Left forelimb (tissue), 1 donor: Measurements from ENCODE around the gene IVD.

Source experiments
- DNase-seq: peaks from one replicate; pipeline ENCODE4 v3.0.0-alpha.2; 2018; ENCODE audit warnings: low spot score

IVD gene

DNA sequence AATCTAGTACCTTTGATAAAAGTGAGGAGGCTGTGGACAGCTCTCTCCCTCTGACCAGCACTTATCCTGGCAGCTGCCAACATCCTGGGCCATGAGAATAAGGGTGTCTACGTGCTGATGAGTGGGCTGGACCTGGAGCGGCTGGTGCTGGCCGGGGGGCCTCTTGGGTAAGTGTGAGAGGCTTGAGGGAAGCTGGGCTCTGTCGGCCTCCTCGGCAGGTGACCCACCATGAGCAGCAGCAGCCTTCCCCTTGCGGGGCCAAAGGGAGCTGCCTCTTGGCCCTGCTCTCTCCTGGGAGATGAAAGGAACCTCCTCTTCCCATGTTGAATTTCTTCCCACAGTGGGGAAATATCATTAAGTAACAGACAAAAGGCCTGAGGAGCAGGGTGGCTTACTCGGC is 9.2 kb downstream of the IVD start:
- DNase-seq: no peak

DNA sequence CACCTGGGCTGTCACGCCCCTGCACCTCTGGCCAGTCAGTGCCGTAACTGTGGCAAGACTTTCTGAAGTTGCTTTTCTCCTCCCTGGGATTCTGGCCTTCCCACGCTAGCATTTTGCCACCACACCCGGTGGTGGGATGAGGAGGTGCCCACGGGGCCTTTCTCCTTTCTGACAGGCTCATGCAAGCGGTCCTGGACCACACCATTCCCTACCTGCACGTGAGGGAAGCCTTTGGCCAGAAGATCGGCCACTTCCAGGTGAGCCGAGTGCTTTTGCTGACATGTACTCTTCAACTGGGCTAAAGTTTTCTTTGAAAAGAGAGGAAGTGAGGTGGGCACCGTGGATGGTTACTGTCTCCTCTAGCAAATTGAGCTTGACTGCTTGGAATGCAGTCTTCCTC is 9.6 kb downstream of the IVD start:
- no peak for DNase-seq

DNA sequence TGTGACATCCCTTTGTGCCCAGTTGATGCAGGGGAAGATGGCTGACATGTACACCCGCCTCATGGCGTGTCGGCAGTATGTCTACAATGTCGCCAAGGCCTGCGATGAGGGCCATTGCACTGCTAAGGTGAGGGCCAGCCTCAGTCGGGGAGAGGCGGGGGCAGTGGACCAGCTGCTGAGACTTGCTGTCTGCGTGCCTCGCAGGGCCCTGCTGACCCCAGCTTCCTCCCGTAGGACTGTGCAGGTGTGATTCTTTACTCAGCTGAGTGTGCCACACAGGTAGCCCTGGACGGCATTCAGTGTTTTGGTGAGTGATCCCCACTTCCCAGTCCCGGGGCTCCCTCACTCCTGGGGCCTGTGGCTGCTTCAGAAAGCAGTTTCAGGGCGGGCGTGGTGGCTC is 10.5 kb downstream of the IVD start:
- no peak for DNase-seq

DNA sequence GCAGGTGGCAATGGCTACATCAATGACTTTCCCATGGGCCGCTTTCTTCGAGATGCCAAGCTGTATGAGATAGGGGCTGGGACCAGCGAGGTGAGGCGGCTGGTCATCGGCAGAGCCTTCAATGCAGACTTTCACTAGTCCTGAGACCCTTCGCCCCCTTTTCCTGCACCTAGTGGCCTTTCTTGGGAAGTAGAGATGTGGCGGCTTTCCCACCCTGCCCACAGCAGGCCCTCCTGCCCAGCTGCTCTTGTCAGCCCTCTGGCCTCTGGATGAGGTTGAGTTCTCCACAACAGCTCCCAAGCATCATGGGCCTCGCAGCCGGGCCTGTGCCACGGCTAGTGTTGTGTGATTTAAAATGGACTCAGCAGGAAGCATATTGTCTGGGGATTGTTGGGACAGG is 12.5 kb downstream of the IVD start:
- no peak for DNase-seq

DNA sequence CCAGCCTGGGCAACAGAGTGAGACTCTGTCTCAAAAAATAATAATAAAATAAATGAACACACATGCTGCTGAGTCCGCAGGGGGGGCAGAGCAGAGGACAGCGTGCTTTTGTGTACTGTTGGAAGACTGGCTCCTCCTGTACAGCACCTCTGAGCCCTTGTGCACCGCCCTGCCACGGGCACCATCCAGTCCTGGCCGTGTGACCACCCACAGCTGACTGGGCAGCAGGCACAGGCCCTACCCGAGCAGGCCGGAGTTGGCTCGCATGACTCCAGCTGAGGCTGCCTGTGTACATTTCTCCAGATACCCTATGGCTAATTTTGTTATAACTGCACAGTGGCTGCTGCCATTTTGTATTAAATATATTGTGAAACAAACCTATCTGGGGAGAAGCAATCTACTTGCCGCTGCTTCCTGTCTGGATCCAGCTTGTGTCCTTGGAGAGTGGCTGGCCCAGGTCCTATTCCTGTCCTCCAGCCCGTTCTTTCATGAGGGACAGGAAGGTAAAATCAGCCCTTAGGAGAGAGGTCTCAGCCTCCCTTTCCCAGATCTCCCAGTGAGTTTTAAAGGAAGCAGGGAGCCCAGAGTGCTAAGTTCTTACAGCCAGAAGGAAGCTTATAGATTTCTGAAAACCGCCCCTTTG is 14.6 kb downstream of the IVD start:
- no peak for DNase-seq

DNA sequence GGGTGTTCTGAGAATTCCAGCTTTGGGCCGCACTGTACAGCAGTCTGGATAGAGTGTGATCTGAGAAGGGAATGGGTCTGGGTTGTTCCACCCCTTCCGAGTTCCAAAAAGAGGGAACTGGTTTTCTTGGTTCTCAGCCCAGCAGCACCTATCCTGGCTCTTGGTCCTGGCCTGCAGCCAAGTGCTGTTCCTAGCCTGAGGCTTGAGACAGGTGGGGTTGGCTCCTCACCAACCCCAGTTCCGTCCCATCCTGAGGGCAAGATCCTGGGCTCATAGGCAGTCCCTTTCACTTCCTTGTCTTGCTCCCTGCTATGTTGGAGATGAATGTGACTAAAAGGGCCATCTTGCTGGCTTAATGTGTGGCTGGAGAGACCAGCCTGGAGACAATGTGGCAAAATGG is 15.2 kb downstream of the IVD start:
- no peak for DNase-seq

DNA sequence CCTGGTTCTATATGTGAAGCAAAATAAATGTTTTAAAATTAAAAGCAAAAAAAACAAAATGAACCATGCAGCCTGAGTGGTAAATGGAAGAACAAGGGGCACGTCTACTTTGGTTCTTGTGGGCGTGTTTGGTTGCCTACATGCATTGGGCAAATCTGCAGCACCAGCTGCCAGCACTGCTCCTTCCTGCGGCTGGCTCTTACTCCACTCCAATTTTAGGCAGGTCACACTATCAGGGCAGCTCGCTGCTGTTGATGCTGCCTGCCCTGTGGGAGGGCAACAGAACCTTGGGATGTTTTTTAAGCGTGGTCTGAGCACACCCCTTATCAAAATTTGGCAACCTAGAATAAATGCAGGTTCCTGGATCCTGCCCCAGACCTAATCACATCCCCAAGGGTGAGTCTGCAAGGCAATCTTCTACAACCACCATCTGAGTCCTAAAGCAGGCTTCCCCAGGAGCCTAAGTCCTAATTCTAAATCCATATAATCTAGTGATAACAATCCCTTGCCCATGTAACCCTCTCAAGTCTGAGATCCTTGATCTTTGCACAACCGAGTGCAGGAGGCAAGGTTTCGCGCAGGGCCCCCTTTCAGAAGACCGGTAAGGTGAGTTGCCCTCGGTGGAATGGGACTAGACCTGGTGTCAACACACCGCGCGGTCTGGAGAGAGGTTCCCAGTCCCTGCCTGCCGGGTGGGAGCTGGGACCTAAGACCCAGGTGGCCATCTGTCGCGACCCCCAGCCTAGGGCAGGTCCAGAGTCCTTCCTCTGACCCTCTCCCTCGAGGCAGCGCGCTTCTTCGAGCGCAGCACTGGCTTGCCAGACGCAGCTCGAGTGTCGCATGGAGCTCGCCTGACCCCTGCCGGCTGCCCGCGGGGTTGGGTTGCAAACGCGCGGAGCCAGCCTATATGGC is 15.9 kb downstream of the IVD start:
- DNase-seq: peak; percentile 88

DNA sequence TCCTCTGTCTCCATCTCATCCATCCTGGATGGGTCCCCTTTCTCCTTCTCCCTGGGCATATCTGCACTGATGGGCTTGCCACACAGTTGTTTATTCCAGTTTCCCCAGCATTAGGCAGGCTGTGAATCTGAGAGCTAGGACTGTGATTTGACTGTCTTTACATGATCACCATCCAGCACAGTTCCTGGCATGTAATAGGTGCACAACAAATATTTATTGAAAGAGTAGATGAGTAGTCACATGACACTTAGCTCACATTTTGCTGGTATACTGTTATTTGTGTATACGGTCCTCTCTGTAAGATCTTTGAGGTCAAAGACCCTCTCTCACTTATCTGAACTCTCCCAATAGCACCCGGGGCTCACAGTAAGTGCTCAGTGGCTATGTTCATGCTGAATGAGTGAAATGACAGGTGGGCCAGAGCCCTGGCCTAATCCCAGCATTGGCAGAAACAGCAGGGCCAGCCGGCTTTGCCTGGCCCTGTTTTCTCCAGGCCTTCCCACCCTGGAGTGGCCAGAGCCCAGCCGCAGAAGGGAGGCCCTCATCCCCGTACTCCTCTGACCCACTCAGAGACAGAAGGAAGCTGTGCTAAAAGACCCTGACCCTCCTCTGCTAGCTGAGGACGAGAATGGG is 19.0 kb downstream of the IVD start:
- no peak for DNase-seq

DNA sequence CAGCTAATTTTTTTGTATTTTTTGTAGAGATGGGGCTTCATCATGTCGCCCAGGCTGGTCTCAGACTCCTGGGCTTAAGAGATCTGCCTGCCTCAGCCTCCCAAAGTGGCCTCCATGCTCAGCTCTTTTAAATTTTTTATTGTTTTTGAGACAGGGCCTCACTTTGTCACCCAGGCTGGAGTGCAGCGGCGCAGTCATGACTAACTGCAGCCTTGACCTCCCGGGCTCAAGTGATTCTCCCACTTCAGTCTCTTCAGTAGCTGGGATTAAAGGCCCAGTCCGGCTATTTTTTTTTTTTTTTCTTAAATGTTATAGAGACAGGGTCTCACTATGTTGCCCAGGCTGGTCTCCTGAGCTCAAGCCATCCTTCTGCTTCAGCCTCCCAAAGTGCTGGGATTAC is 20.1 kb downstream of the IVD start:
- DNase-seq: no peak

DNA sequence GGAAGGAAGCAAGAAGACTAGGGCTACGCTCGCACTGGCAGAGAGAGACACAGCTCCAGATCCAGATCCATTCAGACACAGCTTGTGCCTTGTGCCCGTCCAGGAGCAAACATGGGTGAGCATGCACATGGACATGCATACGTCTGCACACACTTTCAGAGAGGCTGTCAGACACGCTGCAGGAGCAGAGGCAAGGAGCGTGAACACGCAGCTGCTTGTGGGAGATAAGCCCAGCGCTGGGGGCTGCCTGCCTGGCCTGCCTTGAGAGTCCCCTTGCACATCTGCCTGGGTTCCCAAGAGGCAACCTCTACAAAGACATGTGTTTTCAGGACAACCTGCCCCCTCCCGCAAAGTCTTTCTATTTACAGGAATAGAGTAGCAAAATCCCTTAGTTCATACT is 21.6 kb downstream of the IVD start:
- no peak for DNase-seq

DNA sequence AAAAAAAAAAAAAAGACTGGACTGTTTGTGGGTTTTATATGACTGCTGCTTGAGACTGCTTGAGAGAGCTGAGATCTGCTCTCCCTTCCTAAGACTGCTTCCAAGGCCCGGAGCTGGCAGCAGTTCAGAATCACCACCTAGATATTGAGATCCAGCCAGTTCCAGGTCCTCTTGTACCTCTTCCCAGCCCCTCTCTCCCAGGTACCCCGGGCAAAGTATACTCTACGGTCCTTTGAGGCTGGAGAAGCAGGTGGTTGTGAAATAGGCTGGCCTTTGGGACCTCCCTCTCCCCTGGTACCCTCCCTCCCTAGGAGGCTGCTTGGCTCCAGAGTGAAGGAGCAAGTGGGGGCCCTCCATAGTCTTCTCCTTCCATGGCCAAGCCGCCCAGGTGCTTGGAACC is 22.6 kb downstream of the IVD start:
- DNase-seq: no peak

DNA sequence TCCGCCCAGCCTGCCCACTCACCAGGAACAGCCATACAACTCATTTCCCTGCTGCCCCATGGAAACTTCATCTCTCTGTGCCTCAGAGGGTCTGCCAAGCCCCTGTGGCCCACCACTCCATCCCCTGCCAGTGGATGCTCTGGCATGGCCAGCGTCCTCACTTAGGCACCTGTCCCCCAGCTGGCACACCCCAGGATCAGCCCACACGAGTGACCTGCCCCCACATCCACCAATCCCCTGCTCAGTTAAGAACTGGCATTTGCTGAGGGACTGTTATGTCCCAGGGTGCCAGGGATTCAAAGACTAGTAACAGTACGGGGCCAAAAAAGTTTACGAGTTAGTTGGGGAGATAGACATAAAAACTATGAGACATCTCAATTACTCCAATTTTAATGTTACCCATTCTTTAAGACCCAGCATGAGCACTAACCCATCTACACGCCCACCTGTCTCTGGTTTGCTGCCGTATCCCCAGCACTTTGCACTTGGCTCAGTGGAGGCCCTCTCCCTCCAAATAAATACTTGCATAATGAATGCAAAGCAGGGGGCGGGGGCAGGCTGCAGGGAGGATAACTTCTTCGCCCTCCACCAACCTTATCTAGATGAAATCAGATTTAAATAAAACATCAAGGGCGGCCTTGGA is 23.6 kb downstream of the IVD start:
- DNase-seq: no peak

DNA sequence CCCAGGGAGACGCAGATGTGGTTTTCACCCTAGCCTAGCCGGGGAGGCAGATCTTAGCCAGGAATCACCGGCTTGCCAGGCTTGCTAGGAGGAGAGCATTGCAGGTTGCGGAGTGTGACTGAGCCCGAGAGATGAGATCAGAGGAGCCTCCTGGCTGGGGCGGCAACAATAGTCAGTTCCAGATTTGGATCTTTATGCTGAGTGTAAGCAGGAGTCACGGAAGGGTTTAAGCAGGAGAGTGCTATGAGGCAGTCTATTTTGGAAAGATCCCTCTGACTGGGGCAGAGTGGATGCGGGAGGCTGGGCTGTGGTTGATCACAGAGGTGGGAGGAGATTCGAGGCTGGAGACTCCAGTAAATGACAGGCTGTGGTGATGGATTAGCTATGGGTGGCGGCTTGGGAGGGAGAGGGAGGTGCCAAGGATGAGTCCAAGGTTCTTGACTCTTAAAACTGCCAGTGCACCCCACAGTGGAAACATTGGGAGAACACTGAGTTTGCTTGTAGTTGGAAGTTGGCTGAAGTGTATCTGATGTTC is 24.7 kb downstream of the IVD start:
- no peak for DNase-seq

DNA sequence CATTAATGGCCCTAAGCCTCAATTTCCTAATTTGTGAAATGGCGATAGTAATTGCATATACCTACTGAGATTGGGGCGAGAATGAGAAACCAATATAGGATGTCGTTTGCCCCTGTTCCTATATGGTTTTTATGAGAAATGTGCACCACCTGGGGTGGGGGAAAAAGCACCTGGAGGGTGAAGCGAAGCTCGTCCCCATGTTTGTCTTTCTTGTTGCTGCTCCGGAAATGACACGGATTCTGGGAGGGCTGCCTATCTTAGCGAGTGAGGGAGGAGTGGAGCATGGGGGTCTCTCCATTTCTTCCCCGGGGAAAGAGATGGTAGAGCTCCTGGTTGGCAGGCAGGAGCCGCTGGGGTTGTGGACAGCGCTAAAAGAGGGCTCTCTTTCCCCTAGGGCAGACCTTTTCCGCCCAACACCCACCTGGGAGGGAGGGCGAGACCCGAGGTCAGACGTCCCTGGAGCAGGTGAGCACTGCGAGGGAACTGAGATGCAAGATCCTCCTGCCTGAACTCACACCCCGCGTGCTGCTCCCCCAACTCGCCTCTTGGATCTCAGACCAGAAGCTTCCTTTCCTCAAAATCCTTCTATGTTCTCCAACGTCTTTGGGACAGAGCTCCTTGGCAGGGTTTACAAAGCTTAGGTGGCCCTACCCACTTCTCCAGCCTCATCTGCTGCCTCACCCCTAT is 29.6 kb downstream of the IVD start:
- DNase-seq: no peak

DNA sequence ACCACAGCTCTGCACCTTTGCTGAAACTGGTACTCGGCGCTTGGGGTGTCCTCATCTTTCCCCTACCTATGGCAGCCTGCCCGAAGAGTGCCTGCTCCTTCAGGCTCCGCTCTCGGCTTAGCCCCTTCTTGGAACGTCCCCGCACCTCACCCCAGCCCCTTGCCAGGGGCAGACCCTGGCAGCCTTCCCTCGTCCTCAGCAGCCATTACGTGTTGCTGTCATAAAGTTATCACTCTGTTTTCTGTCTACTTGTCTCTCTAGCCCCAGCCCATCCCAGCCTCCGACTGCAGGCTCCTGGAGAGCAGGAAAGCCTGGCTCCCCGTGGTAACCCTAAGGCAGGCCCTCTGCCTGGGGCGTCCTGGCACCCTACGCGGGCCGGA is 30.1 kb downstream of the IVD start:
- DNase-seq: no peak

DNA sequence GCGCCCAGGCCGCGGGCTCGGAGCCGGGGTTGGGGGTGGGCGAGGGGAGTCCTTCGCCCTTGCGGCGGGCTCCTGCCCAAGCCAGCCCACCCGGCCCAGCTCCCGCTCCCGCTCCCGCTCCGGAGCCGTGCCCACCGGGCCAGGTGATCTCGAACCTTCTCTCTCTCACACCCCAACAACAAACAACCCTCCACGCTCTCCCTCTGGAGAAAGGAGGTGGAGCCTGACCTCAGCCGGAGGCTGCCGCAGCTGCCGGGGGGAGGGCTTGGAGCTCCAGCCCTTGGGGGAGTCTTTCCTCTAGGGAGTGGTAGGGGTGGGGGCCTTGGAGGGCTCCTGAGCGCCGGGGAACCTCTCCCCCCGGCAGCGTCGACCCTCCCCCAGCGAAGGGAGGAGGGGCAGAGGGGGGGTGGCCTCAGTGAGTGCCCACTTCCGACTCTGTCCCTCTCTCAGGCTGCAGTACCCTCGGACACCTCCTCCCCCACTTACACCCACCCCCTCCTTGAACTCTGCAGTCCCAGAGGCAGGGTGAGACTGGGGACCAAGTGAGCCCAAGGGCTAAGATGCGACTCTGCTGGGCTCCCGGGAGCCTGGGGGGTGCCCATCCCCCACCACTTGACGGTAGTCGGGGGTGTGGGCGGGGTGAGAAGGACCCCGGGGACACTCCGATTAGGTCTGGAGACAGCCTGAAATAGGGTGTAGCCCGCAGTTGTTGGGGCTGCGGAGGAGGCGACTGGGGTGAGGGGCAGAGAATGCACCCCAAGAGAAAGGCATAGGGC is 30.7 kb downstream of the IVD start:
- DNase-seq: no peak

DNA sequence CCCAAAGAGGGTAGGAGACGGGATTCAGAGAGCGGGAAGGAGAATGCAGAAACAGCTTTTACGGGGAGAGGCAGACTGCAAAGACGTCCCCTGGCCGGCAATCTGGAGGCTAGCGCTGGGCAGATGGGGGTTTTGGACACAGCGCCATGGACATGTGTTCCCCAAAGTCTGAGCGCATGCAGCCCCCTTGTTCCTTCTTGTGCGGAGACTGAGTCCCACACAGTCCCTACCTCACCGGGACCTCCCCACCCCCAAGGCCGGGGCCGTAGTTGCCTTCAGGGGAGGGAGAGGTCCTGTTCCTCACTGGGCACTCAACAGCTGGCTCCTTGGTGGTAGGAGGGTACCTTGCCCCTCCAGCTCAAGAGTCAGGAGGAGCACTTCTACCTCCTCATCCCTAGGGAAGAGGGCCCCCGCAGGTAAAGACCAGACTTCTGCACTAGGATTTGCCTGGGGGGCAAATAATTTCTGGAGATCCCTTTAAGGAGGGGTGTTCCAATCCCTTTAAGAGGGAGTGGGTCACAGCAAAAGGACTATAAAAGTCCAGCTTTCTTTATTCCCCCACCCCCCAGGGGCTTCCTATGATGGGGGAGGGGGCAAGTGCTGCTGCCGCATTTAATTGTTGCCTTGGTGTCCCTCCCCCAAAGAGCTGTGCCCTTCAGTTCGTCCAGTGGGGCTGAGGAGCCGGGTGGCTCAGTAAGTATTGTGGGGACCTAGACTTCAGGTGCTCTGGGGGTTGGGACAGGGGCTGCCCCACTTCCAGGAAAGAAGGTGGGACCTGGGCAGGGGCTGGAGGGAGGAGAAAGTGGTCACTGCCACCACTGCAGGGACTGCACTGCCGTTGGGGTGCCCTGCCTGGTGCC is 31.5 kb downstream of the IVD start:
- no peak for DNase-seq

DNA sequence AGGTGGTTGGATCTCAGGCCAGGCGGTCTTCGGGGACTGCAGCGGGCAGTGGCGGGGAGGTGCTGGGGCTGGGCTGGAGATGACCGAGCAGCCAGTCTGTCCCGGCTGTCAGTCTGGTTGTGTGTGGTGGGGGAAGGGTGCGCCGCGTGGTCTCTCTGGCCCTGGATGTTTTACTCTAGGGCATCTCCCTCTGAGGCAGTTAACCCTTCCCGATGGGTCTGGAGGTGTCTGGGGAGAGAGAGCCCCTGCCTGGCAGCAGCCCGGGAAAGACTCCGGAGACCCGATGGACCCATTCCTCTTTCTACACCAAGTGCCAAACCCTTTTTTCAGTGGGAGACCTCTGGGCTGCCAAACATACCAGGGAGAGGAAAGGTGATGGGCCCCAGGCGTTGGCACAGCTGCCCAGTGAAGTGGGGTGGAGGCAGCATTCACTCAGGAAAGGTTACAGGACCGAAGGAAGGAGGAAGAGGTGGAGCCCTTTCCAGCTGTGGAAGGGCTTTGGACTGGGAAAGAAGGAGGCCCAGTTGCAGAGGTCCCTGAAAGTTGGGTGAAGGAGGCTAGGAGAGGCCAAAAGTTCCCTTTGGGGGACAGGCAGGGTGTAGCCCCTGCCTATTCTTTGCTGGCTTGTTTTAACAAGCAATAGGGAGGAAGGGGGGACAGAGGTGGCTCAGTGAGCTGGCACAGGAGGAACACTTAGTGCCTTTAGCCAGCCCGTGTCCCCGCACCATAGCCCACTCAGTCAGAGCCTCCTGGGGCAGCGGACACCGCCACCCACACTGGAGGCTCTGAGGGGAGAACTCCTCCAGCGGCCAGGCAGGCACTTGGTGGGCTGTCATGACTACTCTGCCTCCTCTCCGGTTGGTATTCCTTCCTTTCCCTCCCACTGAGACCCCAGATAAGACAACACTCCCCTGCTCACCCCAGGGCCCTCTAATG is 32.4 kb downstream of the IVD start:
- no peak for DNase-seq

DNA sequence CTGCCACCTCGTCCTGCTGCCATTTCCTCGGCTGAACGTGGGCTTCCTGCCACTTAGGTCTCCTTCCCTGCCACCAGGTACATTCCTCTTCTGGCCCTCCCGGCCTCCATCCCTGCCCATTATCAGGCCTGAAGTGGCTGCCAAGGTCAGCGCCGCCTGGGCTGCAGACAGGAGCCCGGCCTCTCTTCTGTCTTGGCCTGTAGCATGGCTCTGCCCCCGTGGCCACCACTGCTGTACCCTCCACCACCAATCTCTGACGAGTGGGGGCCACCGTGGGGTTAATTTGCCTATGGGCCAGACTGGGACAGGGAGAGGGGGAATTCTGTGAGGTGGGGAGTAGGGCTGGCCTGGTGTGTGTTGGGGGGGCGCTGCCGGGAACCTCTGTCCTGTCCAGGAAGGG is 33.1 kb downstream of the IVD start:
- no peak for DNase-seq
